ENCODE results near the gene ZFPL1. TPM values are rescaled to one million over a fixed set of nuclear protein-coding genes. Genes with fewer than 3 reads are reported as not detected.

Gene ZFPL1
- 54.4 and 89.3 TPM in 2 replicates for total RNA-seq (2011; cell fraction: chromatin; rRNA removed; ENCODE audit: low replicate concordance)
- total RNA-seq (2011; cell fraction: nucleolus; rRNA removed): 56.7 and 57.8 TPM in 2 replicates
- total RNA-seq (2011; cell fraction: nucleoplasm; rRNA removed): 63.4 and 76.1 TPM in 2 replicates
- 37.3 and 46.0 TPM in 2 replicates for total RNA-seq (2014; rRNA removed)
- total RNA-seq (2014; rRNA removed; fragmentation: Illumina TruSeq; extraction: Trizol): 7.0 and 10.0 TPM in 2 replicates
- total RNA-seq (2015; rRNA removed; fragmentation: Illumina TruSeq; extraction: Trizol): 21.1 and 22.7 TPM in 2 replicates
- total RNA-seq (2021): 33.4 and 37.5 TPM in 2 replicates
- polyA plus RNA-seq (2011; rRNA removed): 16.5 and 38.6 TPM in 2 replicates
- polyA plus RNA-seq (2011; cell fraction: cytosol; rRNA removed): 52.7 and 57.8 TPM in 2 replicates
- 91.6 and 108 TPM in 2 replicates for polyA plus RNA-seq (2011; cell fraction: nucleus; rRNA removed)
- 45.3 and 52.6 TPM in 2 replicates for polyA plus RNA-seq (2012)
- polyA plus RNA-seq (2014; fragmentation: Illumina TruSeq; extraction: Trizol): 35.4 and 47.8 TPM in 2 replicates
- 1 to 10 TPM; 3.7 to 7.1 TPM for polyA plus RNA-seq (2014; fragmentation: Nextera tagmentation; extraction: Ambion mirVana)
- polyA plus RNA-seq (2014; rRNA removed): 29.7 and 32.3 TPM in 2 replicates
- 18.2 and 25.1 TPM in 2 replicates for polyA minus RNA-seq (2011; rRNA and poly(A)+ RNA removed)
- polyA minus RNA-seq (2011; cell fraction: cytosol; rRNA and poly(A)+ RNA removed): 19.7 and 26.0 TPM in 2 replicates
- 30.7 and 53.2 TPM in 2 replicates for polyA minus RNA-seq (2011; cell fraction: nucleus; rRNA and poly(A)+ RNA removed)
- Bru-seq, nascent RNA: percentile 86 among the genes with signal in this experiment
- percentile 73 among the genes with signal in this experiment for BruChase-seq, experiment 1, labeled RNA remaining after a 2-hour chase
- BruChase-seq, experiment 2, labeled RNA remaining after a 6-hour chase: percentile 79 among the genes with signal in this experiment
- long read RNA-seq, experiment 1, transcript ZFPL1-201 (8 exons, 1,371 nt): major isoform, 34 of 57 reads
- long read RNA-seq, experiment 1, partial matches to known transcripts: 18 of 57 reads
- long read RNA-seq, experiment 1, other reads (novel, unspliced or antisense): 4 of 57 reads
- long read RNA-seq, experiment 2, transcript ZFPL1-201 (8 exons, 1,371 nt): major isoform, 18 of 51 reads
- long read RNA-seq, experiment 2, partial matches to known transcripts: 11 of 51 reads
- long read RNA-seq, experiment 2, other reads (novel, unspliced or antisense): 22 of 51 reads
- long read RNA-seq, experiment 3, transcript ZFPL1-201 (8 exons, 1,371 nt): major isoform, 25 of 31 reads
- long read RNA-seq, experiment 3, partial matches to known transcripts: 6 of 31 reads
- long read RNA-seq, experiment 3, other reads (novel, unspliced or antisense): 0 of 31 reads

- POLR2A ChIA-PET: interaction anchor here (0.7 to 1.8 kb wide), 5 partner anchors 8 to 58 kb away, joined by 3 to 7 read pairs (median 4); partner anchors contain the start of gene SNX15
- TF ChIP-seq FOXJ3 (CRISPR knock-in tag; IDR thresholded peaks at IDR 0.05): no peak
- TF ChIP-seq ARNT (IDR thresholded peaks at IDR 0.05): no peak
- TF ChIP-seq SP1 (CRISPR knock-in tag; IDR thresholded peaks at IDR 0.05): peak; percentile 100
- peak; percentile 96 for TF ChIP-seq CXXC5 (CRISPR knock-in tag; IDR thresholded peaks at IDR 0.05)
- TF ChIP-seq REST (IDR thresholded peaks at IDR 0.05; ENCODE audit: borderline replicate concordance): no peak
- TF ChIP-seq REST (CRISPR knock-in tag; IDR thresholded peaks at IDR 0.05; ENCODE audit: low read depth): peak; percentile 39; the same call in 1 of the 2 replicates
- no peak for TF ChIP-seq LARP7 (IDR thresholded peaks at IDR 0.05)
Measured at GRCh38 chr11:65083834-65084597, at the start of gene ZFPL1, which contains the start of gene CDCA5. TSS of gene ZFPL1 (plus strand) at chr11:65084222. CDS start at chr11:65084699, 477 bp downstream. TSS of gene CDCA5 (minus strand) at chr11:65084040. CDS start at chr11:65083978, 62 bp downstream.

More at GRCh38 chr11:65083834-65084597, at the start of gene ZFPL1, which contains the start of gene CDCA5:
- BruUV-seq (replicated peaks): no TSS peak
- DNase-seq (ENCODE audit: extremely low read depth in 1 of 4, low spot score in 3 of 4): peak; percentile 97 to 98 (median 97)
- Histone ChIP-seq H3K4me3 (peak within 1 kb of the TSS; percentile 81), H3K9ac (ENCODE audit: insufficient read depth in 1 of 2, low read depth in 2 of 2, low read length in 2 of 2) (peak within 1 kb of the TSS; percentile 96), H3K27ac (ENCODE audit: extremely low read depth, low read depth, low read length) (peak within 1 kb of the TSS; percentile 90), H3K9me3 (replicated peaks; ENCODE audit: control insufficient read depth, insufficient read depth, low read depth, low read length) (no peaks in the 10 kb centered on the region), H3K9me1 (ENCODE audit: control insufficient read depth, insufficient read depth, low read length) (no peaks in the 10 kb centered on the region), H3K4me2 (ENCODE audit: insufficient read depth, low read length) (peak within 1 kb of the TSS; percentile 98), H4K20me1 (replicated peaks; ENCODE audit: control insufficient read depth, insufficient read depth, low read length) (no peaks in the 10 kb centered on the region; the same call in 1 of the 2 replicates), H3K27me3 (ENCODE audit: control insufficient read depth in 2 of 2, insufficient read depth in 2 of 2, low read length in 2 of 2) (no peaks in the 10 kb centered on the region; a peak in 1 of 5 replicates), H3K79me2 (ENCODE audit: control insufficient read depth, insufficient read depth, low read length) (peaks cover 58% of the 10 kb centered on the region), H3K36me3 (ENCODE audit: control insufficient read depth, insufficient read depth, low read length) (peaks cover 82% of the 10 kb centered on the region), H2AFZ (ENCODE audit: low read depth, low read length) (peak within 1 kb of the TSS; percentile 89), H3K4me1 (replicated peaks in 1 of 2; ENCODE audit: control insufficient read depth in 2 of 2, insufficient read depth in 2 of 2, low read length in 2 of 2) (peaks cover 20 to 22% of the 10 kb centered on the region in 2 experiments)
- peak; percentile 93 for ATAC-seq
- in situ Hi-C loops (cut with MboI) (no loop called here), intact Hi-C loops (cut with micrococcal nuclease) (loop anchor here (5.0 kb wide), 1 partner anchor 57 kb away; the partner anchor contains the start of gene SNX15)
- WGBS (ENCODE audit: insufficient coverage, low coverage, missing lambda C conversion rate): under 1% methylated on average over 62 of the region's 79 CpGs
- CTCF ChIA-PET (ENCODE audit: low intra/inter-chr PET ratio): interaction anchor here (1.4 kb wide), 1 partner anchor 71 kb away, joined by 3 read pairs; no protein-coding TSS in a partner anchor
- peak; percentile 96 for FAIRE-seq

Measured in K562 (cell line).